Tibial nerve (tissue), 4 donors: ENCODE measurements around the gene FNIP2.

Experiments used
- EP300 ChIP-seq, 2 donors: sonication (generic); formaldehyde crosslinking; IDR thresholded peaks; one replicate each; pipeline ENCODE4 v1.6.1; 2017; ENCODE audit warnings: antibody characterized with exemption in 2 of 2, mild to moderate bottlenecking in 1 of 2
- POLR2A ChIP-seq, 2 donors: fragments of 450-650 bp; IDR thresholded peaks; one replicate each; pipeline ENCODE4 v1.6.1; 2017; ENCODE audit warnings: antibody characterized with exemption in 2 of 2, mild to moderate bottlenecking in 2 of 2, moderate library complexity in 2 of 2
- TF ChIP-seq, protein P1 (sequence below), 5 experiments: fragments of 200-600 bp in 3 of 5; fragments of 450-650 bp in 2 of 5; sonication (generic) in 3 of 5; IDR thresholded peaks; one replicate each; pipeline ENCODE4 v1.5.1; 2016 to 2019; ENCODE audit warnings: antibody characterized with exemption in 5 of 5, mild to moderate bottlenecking in 3 of 5, moderate library complexity in 2 of 5

DNA sequence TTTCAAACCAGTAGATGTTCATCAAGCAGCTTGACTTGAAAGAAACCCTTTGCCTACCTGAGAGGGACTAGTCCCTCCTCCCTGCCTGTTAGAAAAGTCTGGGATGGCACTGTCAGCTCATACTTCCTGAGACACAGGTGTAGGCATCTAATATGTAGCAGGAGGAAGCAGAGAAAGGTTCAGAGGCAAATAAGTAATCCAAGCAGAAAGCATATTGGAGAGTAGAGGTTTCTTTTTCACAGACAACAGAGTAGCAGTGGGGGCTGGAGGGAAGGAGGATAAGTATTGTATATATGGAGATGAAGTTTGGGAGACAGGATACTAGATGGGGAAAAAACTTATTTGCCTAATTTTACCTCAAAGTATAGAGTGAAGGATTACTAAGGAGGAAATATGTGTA is 81.5 kb downstream of the FNIP2 start:
- TF ChIP-seq, protein P1, sequence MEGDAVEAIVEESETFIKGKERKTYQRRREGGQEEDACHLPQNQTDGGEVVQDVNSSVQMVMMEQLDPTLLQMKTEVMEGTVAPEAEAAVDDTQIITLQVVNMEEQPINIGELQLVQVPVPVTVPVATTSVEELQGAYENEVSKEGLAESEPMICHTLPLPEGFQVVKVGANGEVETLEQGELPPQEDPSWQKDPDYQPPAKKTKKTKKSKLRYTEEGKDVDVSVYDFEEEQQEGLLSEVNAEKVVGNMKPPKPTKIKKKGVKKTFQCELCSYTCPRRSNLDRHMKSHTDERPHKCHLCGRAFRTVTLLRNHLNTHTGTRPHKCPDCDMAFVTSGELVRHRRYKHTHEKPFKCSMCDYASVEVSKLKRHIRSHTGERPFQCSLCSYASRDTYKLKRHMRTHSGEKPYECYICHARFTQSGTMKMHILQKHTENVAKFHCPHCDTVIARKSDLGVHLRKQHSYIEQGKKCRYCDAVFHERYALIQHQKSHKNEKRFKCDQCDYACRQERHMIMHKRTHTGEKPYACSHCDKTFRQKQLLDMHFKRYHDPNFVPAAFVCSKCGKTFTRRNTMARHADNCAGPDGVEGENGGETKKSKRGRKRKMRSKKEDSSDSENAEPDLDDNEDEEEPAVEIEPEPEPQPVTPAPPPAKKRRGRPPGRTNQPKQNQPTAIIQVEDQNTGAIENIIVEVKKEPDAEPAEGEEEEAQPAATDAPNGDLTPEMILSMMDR (IDR thresholded peaks at IDR 0.05): no peak
- TF ChIP-seq POLR2A (IDR thresholded peaks at IDR 0.05) (no peak), EP300 (IDR thresholded peaks at IDR 0.05) (no peak)
